ENCODE measurements around the gene GPR89B.
"Not testable (repeated sequence)": the region's sequence is repeated elsewhere in the genome, so short reads cannot be mapped to it uniquely, and the experiment has no call there.

GRCh38 chr1:148027004-148027403 is 98.8 kb downstream of the GPR89B start:
- not testable (repeated sequence) for TF ChIP-seq JUN (IDR thresholded peaks at IDR 0.05; ENCODE audit: borderline replicate concordance, insufficient read depth, insufficient read length, low read depth); POLR2AphosphoS5 (IDR thresholded peaks at IDR 0.05; ENCODE audit: insufficient read depth, low read depth, low read length); CTCF (IDR thresholded peaks at IDR 0.05; ENCODE audit: extremely low read depth in 1 of 2, insufficient read depth in 1 of 2, low read depth in 1 of 2, low read length in 2 of 2); POLR2A (IDR thresholded peaks at IDR 0.05; ENCODE audit: low read depth, low read length); MAX (IDR thresholded peaks at IDR 0.05; ENCODE audit: insufficient read depth, insufficient read length)

Data from endothelial cell of umbilical vein (primary cell).